Pulmonary artery endothelial cell (primary cell): ENCODE data around the gene FBXO44. TPM values are rescaled to one million over a fixed set of nuclear protein-coding genes. Genes with fewer than 3 reads are reported as not detected.

ENCODE experiments used
- DNase-seq: peaks from one replicate; pipeline ENCODE4 v3.0.0-alpha.2; 2011; ENCODE audit warnings: low read depth, low spot score
- total RNA-seq: library from RNA; depleted of rRNA; stranded (reverse); fragments of >200 nt; gene quantifications from 2 replicates; pipeline ENCODE4 v1.2.3, GENCODE V29; 2014

Gene FBXO44
- total RNA-seq, 1 donor from 2014 or later = 6.9 TPM

GRCh38 chr1:11658542-11658941 is 3.9 kb downstream of the FBXO44 start:
- no peak for DNase-seq

GRCh38 chr1:11659748-11660147 is 5.1 kb downstream of the FBXO44 start:
- DNase-seq = no peak

DNA sequence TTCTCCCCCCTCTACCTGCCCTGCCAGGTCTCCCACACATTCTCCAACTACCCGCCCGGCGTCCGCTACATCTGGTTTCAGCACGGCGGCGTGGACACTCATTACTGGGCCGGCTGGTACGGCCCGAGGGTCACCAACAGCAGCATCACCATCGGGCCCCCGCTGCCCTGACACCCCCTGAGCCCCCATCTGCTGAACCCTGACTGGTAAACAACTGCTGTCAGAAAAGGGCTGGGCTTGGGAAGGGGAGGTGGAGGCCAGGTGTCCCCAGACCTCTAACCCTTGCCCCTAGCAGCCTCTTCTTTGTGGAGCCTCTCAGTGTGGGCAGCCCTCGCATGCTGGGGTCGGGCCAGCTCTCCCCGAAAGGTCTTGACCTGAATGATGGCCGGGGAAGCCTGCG is 6.4 kb downstream of the FBXO44 start:
- no peak for DNase-seq

DNA sequence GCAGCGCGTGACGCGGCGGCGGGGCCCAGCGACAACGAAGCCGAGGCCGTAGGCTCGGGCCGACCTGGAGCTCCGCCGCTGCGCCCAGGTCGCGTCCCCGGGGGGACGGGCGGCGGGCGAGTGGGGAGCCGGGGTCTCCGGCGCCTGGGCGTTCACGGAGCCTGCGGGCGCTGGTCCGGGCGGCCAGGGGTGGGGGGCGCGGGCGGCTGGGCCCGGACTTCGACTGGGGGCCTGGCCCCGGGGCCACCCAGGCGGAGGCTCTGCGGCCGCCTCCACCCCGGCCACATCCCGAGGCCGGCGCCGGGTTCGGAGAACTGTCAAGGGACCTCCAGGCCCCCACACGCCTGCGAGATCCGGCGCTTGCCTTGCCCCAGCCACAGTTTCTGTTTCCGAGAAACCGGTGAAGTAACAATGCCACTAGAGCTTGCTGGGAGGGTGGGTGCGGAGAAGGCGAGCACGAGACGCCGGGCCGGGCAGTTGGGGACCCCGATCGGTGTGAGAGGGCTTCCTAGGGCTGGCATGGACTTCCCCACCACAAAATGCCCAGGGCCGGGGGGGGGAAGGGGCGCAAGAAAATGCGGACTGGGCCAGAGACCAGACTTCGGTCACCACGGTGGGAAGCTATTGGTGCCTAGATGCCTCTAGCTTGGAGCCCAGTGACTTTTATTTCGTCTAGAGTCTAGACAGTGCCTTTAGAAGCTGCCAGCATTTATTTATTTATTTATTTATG is 9.8 kb downstream of the FBXO44 start:
- no peak for DNase-seq

DNA sequence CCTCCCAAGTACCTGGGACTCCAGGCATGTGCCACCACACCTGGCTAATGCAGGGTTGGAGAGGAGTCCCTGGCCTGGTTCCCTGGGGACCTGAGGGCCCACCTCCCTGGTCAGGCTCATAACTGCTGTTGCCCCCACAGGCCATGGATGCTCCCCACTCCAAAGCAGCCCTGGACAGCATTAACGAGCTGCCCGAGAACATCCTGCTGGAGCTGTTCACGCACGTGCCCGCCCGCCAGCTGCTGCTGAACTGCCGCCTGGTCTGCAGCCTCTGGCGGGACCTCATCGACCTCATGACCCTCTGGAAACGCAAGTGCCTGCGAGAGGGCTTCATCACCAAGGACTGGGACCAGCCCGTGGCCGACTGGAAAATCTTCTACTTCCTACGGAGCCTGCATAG is 13.8 kb downstream of the FBXO44 start:
- DNase-seq = no peak

GRCh38 chr1:11670747-11671146 is 16.1 kb downstream of the FBXO44 start:
- DNase-seq = no peak

DNA sequence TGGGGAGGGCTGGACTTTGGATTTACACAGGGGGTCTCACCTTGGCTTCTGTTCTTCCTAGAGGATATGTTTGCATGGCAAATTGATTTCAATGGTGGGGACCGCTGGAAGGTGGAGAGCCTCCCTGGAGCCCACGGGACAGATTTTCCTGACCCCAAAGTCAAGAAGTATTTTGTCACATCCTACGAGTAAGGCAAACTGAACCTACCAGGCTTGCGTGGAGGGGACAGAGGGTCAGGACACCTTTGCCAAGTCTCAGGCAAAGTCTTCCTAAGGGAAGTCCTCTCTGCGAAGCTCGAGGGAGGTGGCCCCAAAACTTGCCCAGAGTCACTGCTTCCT is 16.5 kb downstream of the FBXO44 start:
- DNase-seq = no peak

DNA sequence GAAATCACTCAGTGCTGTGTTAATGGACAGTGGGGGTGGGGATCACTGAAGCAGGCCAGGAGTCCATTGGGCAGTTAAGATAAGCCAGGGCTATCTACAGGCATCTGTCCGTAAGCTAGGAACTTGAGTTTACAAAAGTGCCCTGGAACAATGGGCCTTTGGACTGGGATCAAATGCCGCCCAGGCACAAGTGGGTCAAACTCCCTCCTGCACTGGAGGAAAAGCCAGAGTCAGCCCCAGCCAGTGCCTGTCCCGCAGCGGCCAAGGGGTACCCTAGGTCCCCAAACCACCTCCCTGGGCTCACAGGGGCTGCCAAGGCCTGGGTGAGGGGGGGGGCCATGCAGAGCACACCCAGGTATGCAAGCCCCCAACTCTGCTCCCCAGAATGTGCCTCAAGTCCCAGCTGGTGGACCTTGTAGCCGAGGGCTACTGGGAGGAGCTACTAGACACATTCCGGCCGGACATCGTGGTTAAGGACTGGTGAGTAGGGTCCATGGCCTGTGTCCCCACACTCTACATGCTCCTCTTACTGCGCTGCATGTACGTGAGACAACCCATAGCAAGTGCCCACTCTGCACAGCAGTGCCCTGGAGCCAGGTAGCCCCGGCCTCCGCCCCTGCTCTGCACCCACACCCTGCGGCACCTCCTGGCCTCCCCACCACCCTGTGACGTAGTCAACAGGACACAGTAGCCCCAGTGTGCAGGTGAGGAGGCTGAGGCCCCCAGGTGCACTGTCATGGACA is 17.0 kb downstream of the FBXO44 start:
- no peak for DNase-seq

- no peak for DNase-seq
Observed at GRCh38 chr1:11673089-11673769, 18.6 kb downstream of the FBXO44 start.

DNA sequence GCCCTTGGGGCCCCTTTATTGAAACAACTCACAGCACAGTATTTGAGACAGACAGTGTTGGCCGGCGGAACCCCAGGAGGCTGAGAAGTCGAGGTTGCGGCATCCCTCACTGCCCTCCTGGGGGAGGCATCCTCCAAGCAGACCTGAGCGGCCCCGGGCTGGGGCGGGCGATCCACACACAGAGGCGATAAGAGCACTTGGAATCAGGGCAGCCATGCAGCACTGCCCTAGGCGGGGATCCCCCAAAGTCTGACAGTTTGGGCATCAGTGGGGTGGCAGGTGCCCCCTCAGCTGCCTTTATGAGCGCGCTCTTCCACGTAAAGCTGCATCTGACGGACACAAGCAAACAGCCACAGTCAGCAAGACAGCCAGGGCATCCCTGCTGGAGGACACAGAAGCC is 19.8 kb downstream of the FBXO44 start:
- no peak for DNase-seq

- no peak for DNase-seq
Observed at GRCh38 chr1:11675325-11675724, 20.6 kb downstream of the FBXO44 start.

- DNase-seq = no peak
Observed at GRCh38 chr1:11676386-11677103, 21.9 kb downstream of the FBXO44 start.

DNA sequence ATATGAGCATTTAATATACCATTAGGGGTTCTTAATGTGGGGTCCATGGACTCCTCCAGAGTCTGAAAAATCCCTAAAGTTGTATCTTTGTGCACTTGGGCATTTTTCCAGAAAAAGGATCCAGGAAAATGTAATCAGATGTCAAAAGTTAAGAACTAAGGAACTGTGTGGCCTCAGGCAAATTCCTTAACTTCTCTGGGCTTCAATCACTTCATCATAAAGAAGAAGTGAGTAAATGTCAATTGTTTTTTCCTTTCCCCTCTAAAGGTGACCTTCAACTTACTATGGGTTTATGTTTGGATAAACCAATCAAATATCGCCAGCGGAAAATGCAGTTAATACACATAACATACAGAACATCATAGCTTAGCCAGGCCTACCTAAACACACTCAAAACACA is 23.8 kb downstream of the FBXO44 start:
- no peak for DNase-seq

DNA sequence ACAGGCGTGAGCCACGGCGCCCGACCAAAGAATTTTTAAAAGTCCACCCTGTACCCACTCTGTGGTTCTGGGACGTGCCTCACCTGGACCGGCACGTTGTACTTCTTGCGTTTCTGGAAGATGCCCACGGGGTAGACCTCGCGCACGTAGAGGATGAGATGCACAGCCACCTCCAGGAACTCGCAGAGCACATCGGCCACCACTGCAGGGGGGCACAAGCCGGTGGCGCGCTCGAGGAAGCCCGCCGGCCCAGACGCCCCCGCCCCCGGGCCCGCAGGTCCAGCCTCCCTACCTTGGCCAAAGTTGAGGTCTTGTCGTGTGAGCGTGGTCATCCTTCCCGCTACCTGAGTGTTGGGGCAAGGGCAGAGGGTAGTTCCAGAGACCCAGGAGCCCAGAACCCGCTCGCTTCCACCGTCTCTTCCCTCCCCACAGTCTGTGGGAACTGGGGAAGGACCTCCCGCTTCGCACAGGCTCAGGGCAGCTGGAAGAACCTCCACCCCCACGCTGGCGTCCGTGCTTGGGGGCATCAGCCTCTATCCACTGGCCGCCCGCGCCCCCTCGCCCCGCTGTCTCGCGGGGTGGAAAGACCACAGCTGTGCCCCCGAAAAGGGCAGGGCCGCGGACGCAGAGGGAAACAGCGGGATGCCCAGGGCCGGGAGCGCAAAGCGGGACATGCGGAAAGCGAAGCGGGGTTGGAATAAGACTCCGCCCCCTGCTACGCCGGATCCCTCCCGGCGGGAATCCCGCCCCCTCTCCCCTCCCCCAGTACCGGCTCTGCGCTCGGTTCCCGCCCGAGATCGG is 25.8 kb downstream of the FBXO44 start:
- no peak for DNase-seq

- DNase-seq = no peak
Observed at GRCh38 chr1:11681071-11681771, 26.5 kb downstream of the FBXO44 start, which contains the start of gene MAD2L2. MAD2L2 (minus strand) TSS chr1:11681148; CDS start chr1:11680601, 547 bp downstream.

DNA sequence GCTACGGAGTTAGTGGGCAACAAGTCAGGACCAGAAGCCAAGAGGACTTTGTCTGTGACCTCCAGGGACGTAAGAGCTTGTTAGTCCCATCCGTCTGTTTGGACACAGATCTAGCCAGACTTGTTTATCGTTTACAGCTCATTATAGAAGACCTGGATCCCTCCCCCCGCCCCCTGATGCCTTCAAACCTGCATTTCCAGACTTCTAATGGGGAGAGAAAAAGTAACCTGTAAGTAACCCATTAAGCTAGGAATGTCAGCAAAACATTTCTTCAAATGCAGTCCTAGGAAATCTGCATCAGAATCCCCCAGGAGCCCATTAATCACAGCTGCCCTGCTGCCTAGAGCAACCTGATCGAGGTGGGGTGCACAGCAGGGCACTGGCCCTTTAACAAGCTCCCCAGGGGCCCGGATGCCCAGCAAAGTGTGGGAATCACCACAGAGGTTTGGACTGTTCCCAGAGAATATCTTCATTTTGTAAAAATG is 27.7 kb downstream of the FBXO44 start:
- DNase-seq = no peak

DNA sequence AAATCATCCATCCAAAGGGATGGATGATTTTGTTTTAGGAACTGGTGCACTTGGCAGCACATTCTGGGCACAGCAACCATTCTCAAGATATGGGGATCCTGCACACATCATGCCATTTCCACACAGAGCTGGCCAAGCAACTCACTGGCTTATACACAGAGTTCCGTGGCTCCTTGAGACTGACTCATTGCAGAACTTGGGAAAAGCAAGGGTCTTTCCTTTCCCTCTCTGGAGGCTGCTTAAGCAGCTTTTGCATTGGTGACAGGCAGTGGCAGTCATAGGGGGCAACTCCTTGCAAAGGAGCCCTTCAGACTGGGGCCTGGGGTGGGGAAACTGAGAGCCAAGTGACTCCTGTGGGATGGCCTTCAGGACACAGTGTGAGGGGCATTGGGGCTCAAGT is 28.1 kb downstream of the FBXO44 start:
- no peak for DNase-seq

DNA sequence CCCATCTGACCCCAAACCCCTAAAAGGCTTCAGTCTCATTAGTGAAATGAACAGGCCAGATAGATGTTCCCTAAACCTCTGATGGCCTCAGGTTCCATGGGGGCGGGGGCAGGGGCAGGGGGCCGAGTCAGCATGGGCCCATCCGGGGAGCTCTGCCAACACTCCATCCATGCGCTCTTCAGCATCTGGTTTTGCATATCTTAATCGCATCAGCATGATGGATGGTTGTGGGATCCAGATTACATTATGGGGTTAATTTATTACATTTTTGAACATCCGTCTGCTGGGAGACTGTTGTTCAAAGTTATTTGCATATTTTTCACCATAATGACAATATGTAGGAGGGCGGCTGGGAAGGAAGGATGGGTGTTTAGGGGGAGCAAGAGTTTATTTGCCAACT is 29.4 kb downstream of the FBXO44 start:
- DNase-seq = no peak

DNA sequence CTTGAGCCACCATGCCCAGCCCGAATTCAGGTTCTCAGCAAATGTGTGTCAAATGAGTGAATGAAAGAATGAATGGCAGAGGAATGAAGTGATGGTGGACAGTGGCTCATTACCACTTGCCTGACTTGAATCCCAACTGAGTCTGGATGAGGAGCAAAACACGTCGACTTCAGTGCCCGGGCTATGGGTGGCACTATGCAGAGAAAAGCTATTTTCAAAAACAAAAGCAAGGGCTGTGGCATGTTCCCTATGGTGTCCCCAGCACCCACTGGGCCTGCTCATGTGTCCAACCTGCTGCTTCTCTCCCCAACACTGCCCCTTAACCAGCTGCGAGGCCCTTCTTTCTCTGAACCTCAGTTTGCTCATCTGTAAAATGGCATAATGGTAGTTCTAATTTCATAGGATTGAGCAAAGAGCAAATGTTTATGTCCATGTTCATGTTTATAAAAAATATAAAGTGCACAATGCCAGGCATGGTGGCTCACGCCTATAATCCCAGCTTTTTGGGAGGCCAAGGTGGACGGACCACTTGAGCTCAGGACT is 30.6 kb downstream of the FBXO44 start:
- DNase-seq = no peak

- no peak for DNase-seq
Observed at GRCh38 chr1:11688506-11688905, 33.8 kb downstream of the FBXO44 start.
